ENCODE data around the gene GABBR1. TPM values are rescaled to one million over a fixed set of nuclear protein-coding genes. Genes with fewer than 3 reads are reported as not detected.

Gene GABBR1
- polyA plus RNA-seq, 1 donor (not counting 4 experiments of a cell fraction or from before 2014, with no cell fraction given), result 18.9 TPM

DNA sequence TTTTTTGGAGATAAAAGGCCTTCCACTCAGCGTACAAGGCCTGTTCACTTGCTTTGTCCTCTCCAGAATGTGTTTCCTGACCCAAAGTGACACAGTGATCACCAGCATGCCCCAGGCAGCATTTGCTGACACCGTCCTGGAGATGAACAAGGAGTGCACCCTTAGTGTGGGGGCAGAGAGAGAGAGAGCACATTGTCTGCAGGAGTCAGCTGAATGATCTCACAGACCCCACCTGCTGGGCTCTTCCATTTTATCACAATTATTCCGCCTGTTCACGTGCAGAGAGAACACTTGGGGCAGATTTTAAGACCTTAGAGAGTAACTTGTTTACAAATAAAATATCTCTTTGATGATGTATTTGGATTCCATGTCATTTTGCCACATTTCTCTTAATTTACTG lies 122.8 kb downstream of the GABBR1 start:
- Histone ChIP-seq H3K4me1 (ENCODE audit: control insufficient read depth, extremely low read depth, insufficient read depth, low read length) (no peaks in the 10 kb centered on the region), H3K27me3 (ENCODE audit: control insufficient read depth, extremely low read depth, insufficient read depth, low read length) (peaks cover 23% of the 10 kb centered on the region), H3K9ac (ENCODE audit: control insufficient read depth, extremely low read depth, insufficient read depth, low read length) (no peak overlapping the region), H2AFZ (ENCODE audit: control insufficient read depth, low read length) (no peak overlapping the region), H3K4me2 (ENCODE audit: control insufficient read depth, extremely low read depth, insufficient read depth, low read depth, low read length) (no peak overlapping the region), H3K9me1 (ENCODE audit: control insufficient read depth, extremely low read depth, insufficient read depth, low read length) (no peaks in the 10 kb centered on the region), H4K20me1 (ENCODE audit: control insufficient read depth, extremely low read depth, insufficient read depth, low read length) (no peaks in the 10 kb centered on the region), H3K36me3 (ENCODE audit: control insufficient read depth in 2 of 2, extremely low read depth in 1 of 2, insufficient read depth in 2 of 2, low read length in 2 of 2) (no peaks in the 10 kb centered on the region), H3K27ac (ENCODE audit: control insufficient read depth, insufficient read depth, low read length) (no peak overlapping the region), H3K4me3 (ENCODE audit: control insufficient read depth in 2 of 3, extremely low read depth in 1 of 3, insufficient read depth in 2 of 3, low read depth in 1 of 3, low read length in 3 of 3) (no peak overlapping the region), H3K9me3 (ENCODE audit: control insufficient read depth, low read depth, low read length) (no peaks in the 10 kb centered on the region), H3K79me2 (ENCODE audit: control insufficient read depth, insufficient read depth, low read length) (no peaks in the 10 kb centered on the region)
- no peak for FAIRE-seq
- dilution Hi-C loops (cut with MboI; ENCODE audit: extremely low pct_ligation_motif_present, low sequenced_read_pairs), result no loop called here
- TF ChIP-seq, protein P1, sequence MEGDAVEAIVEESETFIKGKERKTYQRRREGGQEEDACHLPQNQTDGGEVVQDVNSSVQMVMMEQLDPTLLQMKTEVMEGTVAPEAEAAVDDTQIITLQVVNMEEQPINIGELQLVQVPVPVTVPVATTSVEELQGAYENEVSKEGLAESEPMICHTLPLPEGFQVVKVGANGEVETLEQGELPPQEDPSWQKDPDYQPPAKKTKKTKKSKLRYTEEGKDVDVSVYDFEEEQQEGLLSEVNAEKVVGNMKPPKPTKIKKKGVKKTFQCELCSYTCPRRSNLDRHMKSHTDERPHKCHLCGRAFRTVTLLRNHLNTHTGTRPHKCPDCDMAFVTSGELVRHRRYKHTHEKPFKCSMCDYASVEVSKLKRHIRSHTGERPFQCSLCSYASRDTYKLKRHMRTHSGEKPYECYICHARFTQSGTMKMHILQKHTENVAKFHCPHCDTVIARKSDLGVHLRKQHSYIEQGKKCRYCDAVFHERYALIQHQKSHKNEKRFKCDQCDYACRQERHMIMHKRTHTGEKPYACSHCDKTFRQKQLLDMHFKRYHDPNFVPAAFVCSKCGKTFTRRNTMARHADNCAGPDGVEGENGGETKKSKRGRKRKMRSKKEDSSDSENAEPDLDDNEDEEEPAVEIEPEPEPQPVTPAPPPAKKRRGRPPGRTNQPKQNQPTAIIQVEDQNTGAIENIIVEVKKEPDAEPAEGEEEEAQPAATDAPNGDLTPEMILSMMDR (optimal IDR thresholded peaks at IDR 0.05 in 1 of 3, IDR thresholded peaks at IDR 0.05 in 1 of 3, conservative IDR thresholded peaks at IDR 0.05 in 1 of 3; ENCODE audit: extremely low read depth in 1 of 3, insufficient read depth in 2 of 3, low read length in 3 of 3), result peak in 1 of 3 experiments; percentile 7
- TF ChIP-seq EZH2 (IDR thresholded peaks at IDR 0.05; ENCODE audit: low read length), result no peak
- DNase-seq (ENCODE audit: low read depth, low spot score), result no peak

Small RNA genes lying within 50 kb of the gene (small RNA-seq; reads per million reads assigned to genes)
- gene SNORD32B (ENCODE audit: insufficient read length in 3 of 3, low read depth in 3 of 3, low replicate concordance in 1 of 3), result 0 reads per million in 3 experiments
- gene SUMO2P1 (ENCODE audit: insufficient read length in 3 of 3, low read depth in 3 of 3, low replicate concordance in 1 of 3), result 0 reads per million in 3 experiments
- 0 reads per million in 3 experiments for gene TMEM183AP1 (ENCODE audit: insufficient read length in 3 of 3, low read depth in 3 of 3, low replicate concordance in 1 of 3)

Other genes starting within 250 kb of the GABBR1 start
- not detected in 3 replicates for gene OR12D2, start 237.6 kb downstream of the GABBR1 start, polyA plus RNA-seq
- not detected in 3 replicates for gene OR12D1, start 218.3 kb downstream of the GABBR1 start, polyA plus RNA-seq
- gene OR10C1, start 193.9 kb downstream of the GABBR1 start, polyA plus RNA-seq, result not detected in 3 replicates
- gene OR11A1, start 176.1 kb downstream of the GABBR1 start, polyA plus RNA-seq, result not detected in 3 replicates
- not detected in 3 replicates for gene OR2H1, start 176.0 kb downstream of the GABBR1 start, polyA plus RNA-seq
- not detected in 3 replicates for gene MAS1L, start 145.2 kb downstream of the GABBR1 start, polyA plus RNA-seq
- gene UBD, start 73.5 kb downstream of the GABBR1 start, polyA plus RNA-seq, result not detected in 3 replicates
- not detected in 3 replicates for gene OR2H2, start 48.1 kb downstream of the GABBR1 start, polyA plus RNA-seq
- gene MOG, start 23.9 kb upstream of the GABBR1 start, polyA plus RNA-seq, result not detected in 3 replicates
- gene ZFP57, start 48.0 kb upstream of the GABBR1 start, polyA plus RNA-seq, result 17.4 to 26.3 TPM (median 22.5 TPM) in 3 replicates
- gene HLA-F, start 90.3 kb upstream of the GABBR1 start, polyA plus RNA-seq, result 36.2 to 66.6 TPM (median 46.0 TPM) in 3 replicates
- gene HLA-G, start 194.6 kb upstream of the GABBR1 start, polyA plus RNA-seq, result 0.84 to 1.9 TPM (median 0.89 TPM) in 3 replicates

All from keratinocyte (primary cell).